ENCODE data around the gene OR7C2.

The OR7C2 gene

DNA sequence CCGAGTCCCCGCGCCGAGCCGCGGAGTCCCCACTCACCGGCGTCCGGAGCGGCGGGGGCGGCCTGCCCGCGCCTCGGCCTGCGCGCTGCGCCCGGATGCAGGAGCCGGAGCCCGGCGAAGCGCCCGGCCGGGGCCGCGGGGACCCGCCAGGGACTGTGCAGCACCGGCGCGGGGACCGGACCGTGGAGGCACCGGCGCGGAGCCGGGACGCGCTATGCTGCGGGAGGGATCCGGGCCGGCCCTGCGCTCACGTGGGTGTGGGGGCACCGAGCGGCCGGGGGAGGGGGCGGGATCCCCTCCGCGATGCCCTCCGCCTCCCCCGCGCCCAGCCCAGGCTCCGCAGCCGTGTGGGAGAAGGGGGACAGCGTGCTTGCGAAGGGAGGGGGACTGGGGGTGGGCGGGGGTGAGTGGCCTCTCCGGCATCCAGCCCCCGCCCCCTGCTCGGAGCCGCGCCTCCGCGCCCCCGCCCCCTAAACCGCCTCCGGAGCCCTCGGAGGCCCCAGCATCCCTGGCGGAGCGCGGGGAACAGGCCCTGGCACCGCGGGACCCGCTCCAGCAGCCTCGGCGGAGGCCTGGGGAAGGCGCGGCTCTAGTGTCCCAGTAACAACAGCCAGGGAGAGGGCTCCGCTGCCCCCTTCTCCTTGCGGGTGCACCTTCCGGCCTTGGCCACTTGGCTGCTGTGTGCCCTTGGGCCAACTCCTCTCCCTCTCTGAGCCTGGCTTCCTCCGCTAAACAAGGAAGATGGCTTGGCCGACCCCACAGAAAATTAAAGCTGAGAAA lies 38.4 kb downstream of the OR7C2 start, which contains the start of gene SLC1A6:
TSS of gene SLC1A6 (minus strand) at position 389 of the 780 bp plus-strand sequence. CDS start 6,954 bp downstream, outside the sequence.
- peak; percentile 58 for DNase-seq (ENCODE audit: low spot score)

DNA sequence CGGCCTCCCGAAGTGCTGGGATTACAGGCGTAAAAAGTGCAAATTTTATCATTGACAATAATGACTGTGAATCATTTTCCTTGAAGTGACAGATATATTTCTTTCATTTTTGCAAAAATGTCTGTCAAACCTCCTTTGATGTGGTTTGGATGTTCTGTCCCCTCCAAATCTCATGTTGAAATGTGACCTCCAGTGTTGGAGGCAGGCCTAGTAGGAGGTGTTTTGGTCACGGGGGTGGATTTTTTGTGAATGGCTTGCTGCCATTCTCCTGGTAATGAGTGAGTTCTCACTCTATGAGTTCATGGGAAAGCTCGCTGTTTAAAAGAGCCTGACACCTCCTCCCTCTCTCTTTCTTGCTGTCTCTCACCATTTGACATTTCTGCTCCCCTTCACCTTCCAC lies 43.8 kb downstream of the OR7C2 start:
- no peak for DNase-seq (ENCODE audit: low spot score)

Measured in D341Med (cell line).